Measurements from ENCODE around the gene TEX2.
"Not testable (repeated sequence)": the region's sequence is repeated elsewhere in the genome, so short reads cannot be mapped to it uniquely, and the experiment has no call there.

DNA sequence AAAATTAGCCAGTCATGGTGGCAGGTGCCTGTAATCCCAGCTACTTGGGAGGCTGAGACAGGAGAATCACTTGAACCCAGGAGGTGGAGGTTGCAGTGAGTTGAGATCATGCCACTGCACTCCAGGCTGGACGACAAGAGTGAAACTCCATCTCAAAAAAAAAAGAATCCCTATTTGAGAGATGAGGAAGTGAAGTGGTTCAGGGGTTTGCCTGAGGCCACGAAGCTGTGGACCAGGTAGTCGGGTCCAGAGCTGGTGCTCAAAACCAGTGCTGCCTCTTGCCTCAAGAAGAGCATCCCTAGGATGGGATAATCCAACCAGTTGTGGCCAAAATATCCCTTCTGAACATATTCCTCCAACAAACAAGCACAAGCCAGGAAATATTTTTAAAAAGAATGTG is 95.4 kb downstream of the TEX2 start:
- not testable (repeated sequence) for TF ChIP-seq GABPA (IDR thresholded peaks at IDR 0.05; ENCODE audit: low read depth); SIN3A (IDR thresholded peaks at IDR 0.05; ENCODE audit: borderline replicate concordance, low read depth, low read length); EP300 (IDR thresholded peaks at IDR 0.05; ENCODE audit: borderline replicate concordance in 1 of 2, low read depth in 1 of 2, low read length in 1 of 2); RCOR1 (IDR thresholded peaks at IDR 0.05; ENCODE audit: low read length); JUND (IDR thresholded peaks at IDR 0.05)
- TF ChIP-seq, protein P1, sequence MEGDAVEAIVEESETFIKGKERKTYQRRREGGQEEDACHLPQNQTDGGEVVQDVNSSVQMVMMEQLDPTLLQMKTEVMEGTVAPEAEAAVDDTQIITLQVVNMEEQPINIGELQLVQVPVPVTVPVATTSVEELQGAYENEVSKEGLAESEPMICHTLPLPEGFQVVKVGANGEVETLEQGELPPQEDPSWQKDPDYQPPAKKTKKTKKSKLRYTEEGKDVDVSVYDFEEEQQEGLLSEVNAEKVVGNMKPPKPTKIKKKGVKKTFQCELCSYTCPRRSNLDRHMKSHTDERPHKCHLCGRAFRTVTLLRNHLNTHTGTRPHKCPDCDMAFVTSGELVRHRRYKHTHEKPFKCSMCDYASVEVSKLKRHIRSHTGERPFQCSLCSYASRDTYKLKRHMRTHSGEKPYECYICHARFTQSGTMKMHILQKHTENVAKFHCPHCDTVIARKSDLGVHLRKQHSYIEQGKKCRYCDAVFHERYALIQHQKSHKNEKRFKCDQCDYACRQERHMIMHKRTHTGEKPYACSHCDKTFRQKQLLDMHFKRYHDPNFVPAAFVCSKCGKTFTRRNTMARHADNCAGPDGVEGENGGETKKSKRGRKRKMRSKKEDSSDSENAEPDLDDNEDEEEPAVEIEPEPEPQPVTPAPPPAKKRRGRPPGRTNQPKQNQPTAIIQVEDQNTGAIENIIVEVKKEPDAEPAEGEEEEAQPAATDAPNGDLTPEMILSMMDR (IDR thresholded peaks at IDR 0.05), result not testable (repeated sequence)
- TF ChIP-seq, protein P2, sequence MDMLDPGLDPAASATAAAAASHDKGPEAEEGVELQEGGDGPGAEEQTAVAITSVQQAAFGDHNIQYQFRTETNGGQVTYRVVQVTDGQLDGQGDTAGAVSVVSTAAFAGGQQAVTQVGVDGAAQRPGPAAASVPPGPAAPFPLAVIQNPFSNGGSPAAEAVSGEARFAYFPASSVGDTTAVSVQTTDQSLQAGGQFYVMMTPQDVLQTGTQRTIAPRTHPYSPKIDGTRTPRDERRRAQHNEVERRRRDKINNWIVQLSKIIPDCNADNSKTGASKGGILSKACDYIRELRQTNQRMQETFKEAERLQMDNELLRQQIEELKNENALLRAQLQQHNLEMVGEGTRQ (IDR thresholded peaks at IDR 0.05; ENCODE audit: borderline replicate concordance, low read depth, low read length), result not testable (repeated sequence)
- TF ChIP-seq, protein P3, sequence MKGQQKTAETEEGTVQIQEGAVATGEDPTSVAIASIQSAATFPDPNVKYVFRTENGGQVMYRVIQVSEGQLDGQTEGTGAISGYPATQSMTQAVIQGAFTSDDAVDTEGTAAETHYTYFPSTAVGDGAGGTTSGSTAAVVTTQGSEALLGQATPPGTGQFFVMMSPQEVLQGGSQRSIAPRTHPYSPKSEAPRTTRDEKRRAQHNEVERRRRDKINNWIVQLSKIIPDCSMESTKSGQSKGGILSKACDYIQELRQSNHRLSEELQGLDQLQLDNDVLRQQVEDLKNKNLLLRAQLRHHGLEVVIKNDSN (IDR thresholded peaks at IDR 0.05; ENCODE audit: borderline replicate concordance, low read depth), result not testable (repeated sequence)
